Activated T-cell treated with anti-CD3 and anti-CD28 coated beads for 24 hours (primary cell): ENCODE results near the gene PPARG.

ENCODE experiments used
- DNase-seq: peaks from one replicate; pipeline ENCODE4 v3.0.0-alpha.2; 2020; ENCODE audit warnings: low read depth

Gene PPARG

GRCh38 chr3:12413721-12414255 is 124.9 kb downstream of the PPARG start:
- no peak for DNase-seq

DNA sequence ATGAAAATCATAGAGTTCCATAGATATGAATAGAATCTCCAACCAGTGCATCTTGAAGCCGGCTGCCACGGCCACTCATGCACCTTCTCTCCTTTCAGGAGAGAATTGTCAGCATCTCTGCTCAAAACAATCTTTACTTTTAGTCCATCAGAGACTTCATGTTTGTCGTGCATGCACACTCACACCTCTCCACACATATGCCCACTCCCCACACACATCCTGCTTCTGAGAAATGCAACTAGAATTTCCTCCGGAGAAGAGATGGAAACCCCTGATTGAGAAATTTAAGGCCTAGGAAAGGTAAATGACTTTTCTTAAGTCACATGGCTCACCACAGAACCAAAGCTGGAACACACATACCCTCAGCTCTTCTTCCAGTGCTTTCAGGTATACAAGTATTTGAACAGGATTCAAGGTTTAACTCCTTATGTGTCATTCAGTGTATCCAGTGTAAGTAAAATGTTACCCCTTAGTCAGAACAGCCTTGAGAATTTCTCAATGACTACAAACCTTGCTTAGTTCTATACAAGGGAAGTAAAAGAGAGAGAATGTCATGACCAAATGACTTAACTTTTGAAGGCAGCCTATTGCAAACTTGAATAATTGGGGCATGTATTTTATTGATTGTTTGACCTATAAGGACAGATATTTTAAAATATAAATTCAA is 126.3 kb downstream of the PPARG start:
- no peak for DNase-seq

DNA sequence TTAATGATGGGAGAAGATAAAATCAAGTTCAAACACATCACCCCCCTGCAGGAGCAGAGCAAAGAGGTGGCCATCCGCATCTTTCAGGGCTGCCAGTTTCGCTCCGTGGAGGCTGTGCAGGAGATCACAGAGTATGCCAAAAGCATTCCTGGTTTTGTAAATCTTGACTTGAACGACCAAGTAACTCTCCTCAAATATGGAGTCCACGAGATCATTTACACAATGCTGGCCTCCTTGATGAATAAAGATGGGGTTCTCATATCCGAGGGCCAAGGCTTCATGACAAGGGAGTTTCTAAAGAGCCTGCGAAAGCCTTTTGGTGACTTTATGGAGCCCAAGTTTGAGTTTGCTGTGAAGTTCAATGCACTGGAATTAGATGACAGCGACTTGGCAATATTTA is 127.9 kb downstream of the PPARG start:
- DNase-seq, result no peak

- peak; percentile 37 for DNase-seq
Measured at GRCh38 chr3:12420393-12420792, 131.5 kb downstream of the PPARG start.

- no peak for DNase-seq
Measured at GRCh38 chr3:12421132-12421531, 132.3 kb downstream of the PPARG start.

- DNase-seq, result no peak
Measured at GRCh38 chr3:12423131-12423530, 134.3 kb downstream of the PPARG start.

DNA sequence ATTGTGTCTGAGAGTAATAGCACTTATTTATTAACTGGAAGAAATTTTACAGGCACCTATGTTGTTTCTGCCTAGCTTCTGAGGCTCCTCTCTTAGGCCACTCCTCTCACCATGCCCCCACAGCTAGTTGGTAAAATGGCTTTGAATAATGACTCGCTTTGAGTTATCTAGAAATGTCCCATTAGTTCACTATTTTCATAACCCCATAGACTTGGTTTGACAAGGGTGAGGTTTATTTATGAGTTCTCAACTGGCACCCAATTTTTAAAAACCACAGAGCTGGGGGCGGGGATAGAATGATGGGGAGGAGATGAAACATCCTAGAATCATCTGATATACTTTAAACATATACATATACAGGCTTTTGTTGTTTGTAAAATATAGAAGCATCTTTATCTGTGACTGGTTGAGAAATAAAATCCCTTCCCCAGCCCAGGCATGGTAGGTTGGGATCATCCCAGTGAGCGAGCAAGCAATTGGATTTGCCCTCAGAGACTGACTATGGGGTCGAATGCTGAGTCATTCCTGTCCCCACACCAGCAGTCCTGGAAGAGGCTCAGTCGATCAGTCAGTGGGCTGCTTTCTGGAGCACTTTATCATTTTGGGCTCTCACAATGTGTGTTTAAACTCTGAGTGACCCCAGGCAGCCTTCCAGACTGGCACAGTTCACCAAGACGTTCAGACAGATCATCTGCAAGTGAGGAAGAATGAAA is 135.2 kb downstream of the PPARG start:
- peak; percentile 14 for DNase-seq

- DNase-seq, result no peak
Measured at GRCh38 chr3:12424635-12425319, 135.9 kb downstream of the PPARG start.

- DNase-seq, result no peak
Measured at GRCh38 chr3:12425850-12426579, 137.1 kb downstream of the PPARG start.

DNA sequence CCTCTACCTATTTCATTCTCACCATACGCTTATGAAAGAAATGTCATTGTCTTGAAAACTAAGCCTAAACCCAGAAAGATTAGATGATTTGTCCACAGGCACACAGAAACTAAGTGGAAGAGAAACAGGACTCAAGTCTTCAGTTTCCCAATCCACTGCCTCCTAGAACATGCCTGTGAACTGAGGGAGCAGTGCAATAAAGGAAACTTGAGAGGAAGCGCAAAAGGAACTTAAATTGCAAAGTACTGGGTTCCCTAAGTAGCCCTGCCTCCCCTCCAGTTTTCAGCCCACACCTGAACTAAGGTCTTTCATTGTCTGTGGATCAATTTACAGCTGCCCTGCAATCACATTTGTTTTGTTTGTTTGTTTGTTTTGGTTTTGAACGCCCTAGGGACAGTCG is 138.7 kb downstream of the PPARG start:
- no peak for DNase-seq

GRCh38 chr3:12428126-12428525 is 139.3 kb downstream of the PPARG start:
- DNase-seq, result no peak

GRCh38 chr3:12430086-12430485 is 141.2 kb downstream of the PPARG start:
- DNase-seq, result no peak

- DNase-seq, result no peak
Measured at GRCh38 chr3:12433823-12434222, 145.0 kb downstream of the PPARG start.

DNA sequence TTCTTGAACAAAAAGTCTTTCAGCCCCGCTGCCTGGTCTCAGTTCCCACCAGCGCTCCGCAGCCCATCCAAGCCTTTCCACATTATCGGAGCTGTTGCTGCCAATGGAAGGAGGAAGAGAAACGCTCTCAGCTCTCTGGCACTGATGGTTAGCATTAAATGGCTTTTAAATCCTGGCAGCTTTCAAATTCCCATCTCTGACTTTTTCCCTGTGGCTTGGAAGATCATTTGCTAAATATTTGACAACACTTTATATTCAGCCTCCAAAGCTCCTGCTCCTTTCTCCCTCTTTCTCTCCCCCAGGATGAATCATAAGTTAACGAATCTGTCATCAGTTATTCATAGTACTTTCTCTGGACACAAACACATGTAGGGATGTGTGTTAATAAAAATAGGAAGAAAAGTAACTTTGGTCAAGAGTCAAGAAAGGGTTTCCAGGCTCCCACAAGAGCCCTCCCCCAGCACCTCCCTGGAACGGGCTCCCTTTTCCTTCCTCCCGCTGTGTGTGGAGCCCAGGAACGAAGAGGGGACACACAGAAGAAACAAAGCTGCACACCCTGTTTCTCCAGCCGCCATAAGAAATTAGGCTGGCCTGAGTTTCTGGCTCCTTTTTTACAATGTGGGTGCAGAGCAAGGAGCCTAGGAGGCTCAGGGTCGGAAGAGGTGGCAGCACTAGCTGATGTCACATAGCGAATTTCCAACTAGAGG is 147.8 kb downstream of the PPARG start:
- DNase-seq, result no peak

DNA sequence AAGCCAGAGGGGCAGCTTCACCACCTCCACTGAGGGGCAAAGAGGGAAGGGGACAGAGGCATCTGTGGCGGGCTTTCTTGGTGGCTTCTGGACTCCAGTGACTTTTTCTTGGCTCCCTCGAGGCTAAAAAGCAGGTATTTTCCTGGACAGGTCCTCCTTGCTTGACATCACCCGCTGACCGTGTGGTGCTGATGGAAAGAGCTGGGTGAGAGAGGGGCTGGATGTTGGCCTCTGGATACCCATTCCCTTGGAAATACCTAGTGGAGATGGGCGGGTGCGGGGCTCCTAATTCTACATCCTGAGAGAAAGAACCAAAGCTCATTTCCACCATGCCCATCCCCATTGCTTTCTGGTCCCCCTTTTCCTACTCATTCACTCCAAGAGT is 148.3 kb downstream of the PPARG start:
- no peak for DNase-seq

DNA sequence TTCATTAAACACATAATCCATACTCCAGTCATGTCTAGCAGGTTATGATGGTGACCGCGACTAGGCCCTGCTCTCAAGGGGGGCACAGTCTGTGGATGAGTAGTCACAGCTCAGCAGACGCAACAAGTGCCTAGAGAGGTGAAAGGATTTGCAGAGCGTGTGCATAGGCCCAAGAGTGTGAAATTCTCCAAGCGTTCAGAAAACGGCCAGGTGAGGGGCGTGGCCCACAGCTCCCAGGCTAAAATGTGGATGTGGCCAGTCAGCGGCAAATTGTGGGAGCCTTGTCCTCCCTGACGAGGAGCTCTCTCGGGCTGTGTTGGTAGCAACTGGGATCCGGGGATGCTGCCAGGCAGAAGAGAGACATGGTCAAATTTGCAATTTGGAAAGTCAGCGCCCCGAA is 149.0 kb downstream of the PPARG start:
- DNase-seq, result no peak

DNA sequence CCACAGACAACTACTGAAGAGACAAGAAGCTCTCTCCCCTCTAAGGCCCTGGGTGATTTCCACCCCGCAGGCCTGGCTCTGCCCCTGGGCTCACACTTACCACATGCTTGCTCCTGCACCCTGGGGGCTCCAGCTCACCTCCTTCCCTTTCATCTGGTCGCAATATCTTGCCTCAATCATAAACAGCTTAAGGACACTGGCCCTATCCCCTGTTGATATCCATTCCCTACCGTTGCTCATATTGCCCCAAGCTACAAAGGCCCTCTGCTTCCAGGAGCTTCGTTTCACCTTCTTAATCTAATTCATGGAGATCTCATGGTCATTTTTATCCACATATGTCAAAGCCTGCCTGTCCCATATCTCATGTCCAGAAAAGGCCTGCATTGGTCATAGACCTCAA is 149.4 kb downstream of the PPARG start:
- DNase-seq, result no peak

- DNase-seq, result no peak
Measured at GRCh38 chr3:12439161-12439940, 150.5 kb downstream of the PPARG start.

- DNase-seq, result no peak
Measured at GRCh38 chr3:12440927-12441714, 152.3 kb downstream of the PPARG start.
